Esophagus squamous epithelium (tissue), 4 donors: ENCODE results near the gene SIX2.

Source experiments
- POLR2A ChIP-seq, 4 donors: fragments of 450-650 bp; IDR thresholded peaks; one replicate each; pipeline ENCODE4 v1.6.1; 2017; ENCODE audit warnings: antibody characterized with exemption in 4 of 4, mild to moderate bottlenecking in 4 of 4, moderate library complexity in 3 of 4
- TF ChIP-seq, protein P1 (sequence below), 6 experiments: fragments of 450-650 bp in 4 of 6; fragments of 200-600 bp in 2 of 6; sonication (generic) in 2 of 6; IDR thresholded peaks; one replicate each; pipeline ENCODE4 v1.5.1; 2016 to 2019; ENCODE audit warnings: antibody characterized with exemption in 6 of 6, mild to moderate bottlenecking in 4 of 6, moderate library complexity in 4 of 6

DNA sequence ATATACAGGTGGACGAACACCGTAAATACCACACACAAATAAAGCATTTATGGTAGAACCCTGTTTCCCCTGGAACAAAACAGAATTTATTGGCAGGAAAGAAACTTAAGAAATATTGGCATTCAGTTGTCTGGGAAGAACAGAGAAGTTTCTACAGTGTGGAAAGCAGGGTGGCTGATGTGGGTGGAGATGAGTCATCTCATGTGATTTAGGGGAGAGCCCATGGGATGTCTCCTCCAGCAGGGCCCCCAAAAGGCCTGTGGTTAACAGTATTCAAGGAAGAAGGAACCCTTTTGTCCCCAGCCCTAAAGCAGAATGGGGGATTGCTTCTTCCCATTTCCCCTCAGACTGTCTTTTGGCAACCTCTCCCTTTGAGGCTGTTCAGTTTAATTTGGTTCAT lies 43.6 kb downstream of the SIX2 start:
- TF ChIP-seq POLR2A (IDR thresholded peaks at IDR 0.05) = no peak
- TF ChIP-seq, protein P1, sequence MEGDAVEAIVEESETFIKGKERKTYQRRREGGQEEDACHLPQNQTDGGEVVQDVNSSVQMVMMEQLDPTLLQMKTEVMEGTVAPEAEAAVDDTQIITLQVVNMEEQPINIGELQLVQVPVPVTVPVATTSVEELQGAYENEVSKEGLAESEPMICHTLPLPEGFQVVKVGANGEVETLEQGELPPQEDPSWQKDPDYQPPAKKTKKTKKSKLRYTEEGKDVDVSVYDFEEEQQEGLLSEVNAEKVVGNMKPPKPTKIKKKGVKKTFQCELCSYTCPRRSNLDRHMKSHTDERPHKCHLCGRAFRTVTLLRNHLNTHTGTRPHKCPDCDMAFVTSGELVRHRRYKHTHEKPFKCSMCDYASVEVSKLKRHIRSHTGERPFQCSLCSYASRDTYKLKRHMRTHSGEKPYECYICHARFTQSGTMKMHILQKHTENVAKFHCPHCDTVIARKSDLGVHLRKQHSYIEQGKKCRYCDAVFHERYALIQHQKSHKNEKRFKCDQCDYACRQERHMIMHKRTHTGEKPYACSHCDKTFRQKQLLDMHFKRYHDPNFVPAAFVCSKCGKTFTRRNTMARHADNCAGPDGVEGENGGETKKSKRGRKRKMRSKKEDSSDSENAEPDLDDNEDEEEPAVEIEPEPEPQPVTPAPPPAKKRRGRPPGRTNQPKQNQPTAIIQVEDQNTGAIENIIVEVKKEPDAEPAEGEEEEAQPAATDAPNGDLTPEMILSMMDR (IDR thresholded peaks at IDR 0.05) = no peak
